ENCODE data around the gene SHFL.
A peak's percentile ranks its signal among the peaks of the same experiment; 100 is the strongest.

Gene SHFL

DNA sequence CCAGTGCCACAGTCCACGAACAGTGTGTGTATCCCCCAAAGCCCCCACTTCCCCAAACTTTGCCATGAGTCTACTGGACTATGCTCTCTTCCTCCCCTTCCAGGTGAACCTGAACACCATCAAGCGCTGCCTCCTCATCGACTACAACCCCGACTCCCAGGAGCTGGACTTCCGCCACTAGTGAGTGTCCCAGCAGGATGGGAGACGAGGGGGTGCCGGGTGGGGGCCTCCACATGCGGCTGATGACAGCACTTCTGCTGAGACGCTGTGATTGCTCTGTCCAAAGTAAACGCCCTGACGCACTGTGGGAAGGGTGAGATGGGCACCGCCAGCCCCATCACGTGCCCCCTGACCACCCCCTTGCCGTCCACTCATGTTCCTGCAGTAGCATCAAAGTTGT, 23.4 kb downstream of the SHFL start:
- DNase-seq (ENCODE audit: low spot score): no peak

DNA sequence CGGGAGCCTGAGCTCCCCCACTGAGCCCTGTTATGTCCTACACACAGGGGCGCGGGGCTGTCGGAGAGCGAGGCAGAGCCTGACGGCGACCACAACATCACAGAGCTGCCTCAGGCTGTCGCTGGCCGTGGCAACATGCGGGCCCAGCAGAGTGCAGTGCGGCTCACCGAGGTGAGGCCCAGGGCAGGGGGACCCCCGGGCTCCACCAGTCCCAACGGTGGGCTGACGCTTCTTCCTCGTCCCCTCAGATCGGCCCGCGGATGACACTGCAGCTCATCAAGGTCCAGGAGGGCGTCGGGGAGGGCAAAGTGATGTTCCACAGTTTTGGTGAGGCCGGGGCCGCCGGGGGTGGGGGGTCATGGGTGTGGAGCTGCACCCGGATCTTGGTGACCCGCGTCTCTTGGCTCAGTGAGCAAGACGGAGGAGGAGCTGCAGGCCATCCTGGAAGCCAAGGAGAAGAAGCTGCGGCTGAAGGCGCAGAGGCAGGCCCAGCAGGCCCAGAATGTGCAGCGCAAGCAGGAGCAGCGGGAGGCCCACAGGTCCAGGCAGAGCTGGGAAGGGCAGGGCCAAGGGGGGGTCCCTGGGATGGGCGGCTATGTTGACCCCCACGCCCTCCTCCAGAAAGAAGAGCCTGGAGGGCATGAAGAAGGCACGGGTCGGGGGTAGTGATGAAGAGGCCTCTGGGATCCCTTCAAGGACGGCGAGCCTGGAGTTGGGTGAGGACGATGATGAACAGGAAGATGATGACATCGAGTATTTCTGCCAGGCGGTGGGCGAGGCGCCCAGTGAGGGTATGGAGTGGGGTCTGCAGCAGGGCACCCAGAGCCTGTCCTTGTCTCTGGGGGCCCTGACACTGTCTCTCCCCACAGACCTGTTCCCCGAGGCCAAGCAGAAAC, 24.2 kb downstream of the SHFL start:
- DNase-seq (ENCODE audit: low spot score): no peak

DNA sequence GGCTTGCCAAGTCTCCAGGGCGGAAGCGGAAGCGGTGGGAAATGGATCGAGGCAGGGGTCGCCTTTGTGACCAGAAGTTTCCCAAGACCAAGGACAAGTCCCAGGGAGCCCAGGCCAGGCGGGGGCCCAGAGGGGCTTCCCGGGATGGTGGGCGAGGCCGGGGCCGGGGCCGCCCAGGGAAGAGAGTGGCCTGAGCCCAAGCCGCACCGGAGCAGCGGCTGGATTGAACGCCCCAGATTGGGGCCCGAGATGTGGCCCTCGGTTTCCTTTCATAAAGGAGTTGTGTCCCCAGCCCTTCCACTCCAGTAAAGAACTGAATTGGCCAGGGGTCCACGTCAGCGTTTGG, 24.8 kb downstream of the SHFL start:
- DNase-seq (ENCODE audit: low spot score): no peak

- DNase-seq (ENCODE audit: low spot score): no peak
Measured at GRCh38 chr19:10111405-10111811, 25.3 kb downstream of the SHFL start, which contains the start of gene P2RY11. Gene P2RY11, plus strand, starts transcription at chr19:10111693. Its CDS starts 29 bp downstream, at chr19:10111722.

- peak; percentile 20 for DNase-seq (ENCODE audit: low spot score)
Measured at GRCh38 chr19:10112037-10112761, 26.1 kb downstream of the SHFL start.

- DNase-seq (ENCODE audit: low spot score): peak; percentile 59
Measured at GRCh38 chr19:10112895-10113591, 26.9 kb downstream of the SHFL start.

DNA sequence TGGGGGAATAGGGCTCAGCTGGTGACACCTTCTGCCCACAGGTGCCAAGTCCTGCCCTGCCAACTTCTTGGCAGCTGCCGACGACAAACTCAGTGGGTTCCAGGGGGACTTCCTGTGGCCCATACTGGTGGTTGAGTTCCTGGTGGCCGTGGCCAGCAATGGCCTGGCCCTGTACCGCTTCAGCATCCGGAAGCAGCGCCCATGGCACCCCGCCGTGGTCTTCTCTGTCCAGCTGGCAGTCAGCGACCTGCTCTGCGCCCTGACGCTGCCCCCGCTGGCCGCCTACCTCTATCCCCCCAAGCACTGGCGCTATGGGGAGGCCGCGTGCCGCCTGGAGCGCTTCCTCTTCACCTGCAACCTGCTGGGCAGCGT, 27.5 kb downstream of the SHFL start:
- no peak for DNase-seq (ENCODE audit: low spot score)

- peak; percentile 3 for DNase-seq (ENCODE audit: low spot score)
Measured at GRCh38 chr19:10113964-10114650, 28.0 kb downstream of the SHFL start.

DNA sequence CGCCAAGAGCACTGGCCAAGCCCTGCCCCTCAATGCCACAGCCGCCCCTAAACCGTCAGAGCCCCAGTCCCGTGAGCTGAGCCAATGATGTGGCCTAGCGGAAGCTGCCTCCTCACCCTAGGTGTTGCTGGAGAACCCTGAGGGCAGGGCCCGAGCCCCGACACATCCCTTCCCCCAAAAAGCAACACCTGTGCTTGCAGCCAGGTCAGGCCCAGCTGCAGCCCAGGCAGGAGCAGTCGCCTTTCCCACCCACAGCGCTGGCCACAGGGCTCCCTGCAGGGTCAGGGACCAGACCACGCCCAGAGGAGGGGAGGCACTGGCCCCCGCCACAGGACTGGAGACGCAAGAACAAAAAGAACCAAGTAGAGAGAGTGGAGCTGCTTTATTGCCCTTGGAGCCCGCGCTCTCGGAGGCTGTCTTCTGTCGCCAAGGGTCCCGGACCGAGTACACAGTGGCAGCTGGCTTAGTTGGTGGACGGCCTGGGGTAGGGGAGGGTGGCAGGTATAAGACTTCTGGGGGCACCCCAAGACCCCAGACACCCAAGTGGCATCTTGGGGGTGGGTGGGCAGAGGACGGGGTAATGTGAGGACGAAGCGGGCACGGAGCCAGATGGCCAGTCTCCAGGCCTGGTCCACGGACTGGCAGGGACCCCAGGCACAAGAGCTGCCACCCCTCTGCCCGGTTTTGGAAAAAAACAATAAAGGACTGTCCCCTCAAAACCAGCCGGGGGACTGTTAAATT, 28.7 kb downstream of the SHFL start:
- no peak for DNase-seq (ENCODE audit: low spot score)

DNA sequence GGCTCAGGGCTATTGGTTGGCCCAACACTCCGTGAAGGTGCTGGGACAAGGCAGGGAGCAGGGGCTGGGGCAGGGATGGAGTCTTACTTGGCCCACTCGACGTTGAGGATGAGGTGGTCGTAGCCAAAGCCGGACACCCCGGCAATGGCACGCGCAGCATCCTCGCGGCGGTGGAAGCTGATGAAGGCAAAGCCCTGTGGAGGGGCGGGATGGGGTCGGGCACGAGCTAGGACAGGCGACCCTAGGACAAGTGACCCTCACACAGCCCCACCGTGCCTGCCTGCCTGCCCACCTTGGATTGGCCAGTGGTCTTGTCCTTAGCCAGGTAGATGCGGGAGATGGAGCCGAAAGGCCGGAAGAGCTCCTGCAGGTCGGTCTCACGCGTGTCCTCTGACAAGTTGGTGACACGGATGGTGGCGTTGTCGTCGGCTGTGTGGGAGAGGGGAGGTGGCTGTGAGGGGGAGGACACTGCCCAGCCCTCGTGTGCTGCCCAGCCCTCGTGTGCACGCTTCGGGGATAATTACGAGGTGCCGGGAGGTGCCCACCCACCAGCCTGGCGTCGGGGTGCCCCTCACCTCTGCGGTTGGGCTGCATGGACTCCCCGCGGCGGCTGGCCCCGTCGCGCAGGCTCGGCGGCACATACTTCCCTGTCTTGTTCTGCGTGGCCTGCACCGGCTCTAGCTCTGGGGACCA, 29.4 kb downstream of the SHFL start:
- DNase-seq (ENCODE audit: low spot score): no peak

GRCh38 chr19:10116085-10116865, 30.2 kb downstream of the SHFL start:
- no peak for DNase-seq (ENCODE audit: low spot score)

DNA sequence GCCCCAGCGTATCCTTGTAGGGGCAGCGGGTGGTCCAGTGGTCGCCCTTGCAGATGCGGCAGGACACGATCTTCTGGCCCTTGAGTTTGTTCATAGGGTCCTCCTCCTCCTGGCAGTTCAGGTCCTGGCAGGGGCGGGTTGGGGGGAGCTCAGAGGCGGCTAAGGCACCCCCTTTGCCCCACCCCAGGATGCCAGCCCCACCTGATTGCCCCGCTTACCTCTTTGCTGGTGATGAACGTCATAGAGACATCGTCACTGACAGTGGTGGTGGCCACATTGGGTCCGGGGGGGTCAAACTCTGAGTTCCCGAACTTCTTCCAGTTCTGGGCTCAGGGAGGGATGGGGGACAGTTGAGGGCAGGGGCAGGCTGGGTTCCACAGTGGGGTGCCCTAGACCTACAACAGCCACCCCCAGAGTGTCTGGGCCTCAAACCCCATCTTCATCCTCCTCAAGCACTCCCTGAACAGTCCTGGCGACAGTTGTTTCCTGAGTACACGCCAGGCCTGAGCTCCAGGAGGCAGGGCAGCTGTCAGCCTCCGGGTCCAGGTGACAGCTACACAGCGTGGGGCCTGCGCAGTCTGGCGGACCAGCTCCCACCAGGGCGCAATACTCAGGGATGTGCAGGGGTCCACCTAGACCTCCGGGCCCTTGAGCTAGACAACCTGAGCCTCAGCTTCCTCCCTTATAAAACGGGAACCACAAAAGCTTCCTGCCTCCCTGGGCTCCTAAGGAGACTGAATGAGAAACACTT, 30.9 kb downstream of the SHFL start:
- DNase-seq (ENCODE audit: low spot score): no peak

GRCh38 chr19:10118960-10119359, 32.8 kb downstream of the SHFL start:
- peak; percentile 58 for DNase-seq (ENCODE audit: low spot score)

GRCh38 chr19:10120538-10121189, 34.5 kb downstream of the SHFL start:
- DNase-seq (ENCODE audit: low spot score): peak; percentile 31

- DNase-seq (ENCODE audit: low spot score): no peak
Measured at GRCh38 chr19:10122045-10122444, 35.9 kb downstream of the SHFL start.

DNA sequence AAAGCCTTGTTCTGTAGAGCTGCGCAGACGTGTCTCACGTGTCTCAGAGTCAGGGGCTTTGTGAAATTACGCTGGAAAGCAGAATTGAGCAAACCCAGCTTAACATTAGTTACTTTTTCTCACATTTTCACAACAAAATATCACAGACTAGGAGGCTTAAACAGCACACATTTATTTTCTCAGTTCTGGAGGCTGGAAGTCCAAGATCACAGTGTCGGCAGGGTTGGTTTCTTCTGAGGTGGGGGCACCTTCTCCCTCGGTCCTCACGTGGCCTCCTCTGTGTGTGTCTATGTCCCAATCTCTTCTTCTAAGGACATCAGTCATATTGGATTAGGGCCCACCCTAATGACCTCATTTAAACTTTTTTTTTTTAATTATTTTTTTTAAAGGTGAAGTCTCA, 38.3 kb downstream of the SHFL start:
- no peak for DNase-seq (ENCODE audit: low spot score)

- DNase-seq (ENCODE audit: low spot score): no peak
Measured at GRCh38 chr19:10126213-10126639, 40.1 kb downstream of the SHFL start.

- DNase-seq (ENCODE audit: low spot score): no peak
Measured at GRCh38 chr19:10132905-10133304, 46.8 kb downstream of the SHFL start.

- DNase-seq (ENCODE audit: low spot score): no peak
Measured at GRCh38 chr19:10133596-10133995, 47.5 kb downstream of the SHFL start.

All from kidney tubule cell (primary cell).